H1 (cell line): Measurements from ENCODE around the gene PRCD. TPM values are rescaled to one million over a fixed set of nuclear protein-coding genes. Genes with fewer than 3 reads are reported as not detected.

ENCODE experiments used
- BACH1 ChIP-seq: IDR thresholded peaks from 2 replicates; pipeline ENCODE4 v1.6.1; 2012; ENCODE audit warnings: low read length, improper control_type of control experiment
- EP300 ChIP-seq, 2 experiments: IDR thresholded peaks; 1 replicate in 1 of 2; 2 replicates in 1 of 2; pipeline ENCODE4 v1.6.1; 2011 to 2012; ENCODE audit warnings: low read depth in 2 of 2, low read length in 2 of 2, mild to moderate bottlenecking in 2 of 2, borderline replicate concordance in 1 of 2, inconsistent platforms in 1 of 2, moderate library complexity in 1 of 2
- polyA plus RNA-seq, 7 experiments: library from polyadenylated mRNA; depleted of rRNA in 3 of 7; stranded (reverse) in 5 of 7; unstranded in 2 of 7; fragments of >200 nt in 5 of 7; fragments of 200-250 nt in 2 of 7; gene quantifications; 1 replicate in 5 of 7; 2 replicates in 1 of 7; 4 replicates in 1 of 7; pipeline versions ENCODE4 v1.2.1 to v1.2.3, GENCODE V29; 2011 to 2013; ENCODE audit warnings: missing spikeins in 2 of 7, mixed read lengths in 2 of 7
- total RNA-seq: library from RNA; stranded (reverse); fragmentation: NEBNext Ultra II Directional; extraction: Animal tissue kit (Norgen Biotek cat#: 25700); gene quantifications from 2 replicates; pipeline ENCODE4 v1.2.1, GENCODE V29; 2021
- TF ChIP-seq, protein P1 (sequence below): IDR thresholded peaks from 2 replicates; pipeline ENCODE4 v1.6.1; 2011; ENCODE audit warnings: low read depth, mild to moderate bottlenecking, low read length; ENCODE audit not compliant: insufficient read depth

PRCD gene
- total and polyA plus RNA-seq, 2 of the 8 experiments (the other 6 are each of a cell fraction or from before 2014, with no cell fraction given), result 0.77 to 2.1 TPM

- TF ChIP-seq EP300 (IDR thresholded peaks at IDR 0.05; ENCODE audit: borderline replicate concordance in 1 of 2, low read depth in 2 of 2, low read length in 2 of 2), result no peak
- TF ChIP-seq, protein P1, sequence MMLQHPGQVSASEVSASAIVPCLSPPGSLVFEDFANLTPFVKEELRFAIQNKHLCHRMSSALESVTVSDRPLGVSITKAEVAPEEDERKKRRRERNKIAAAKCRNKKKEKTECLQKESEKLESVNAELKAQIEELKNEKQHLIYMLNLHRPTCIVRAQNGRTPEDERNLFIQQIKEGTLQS, result no peak
- no peak for TF ChIP-seq BACH1
These were observed 9.7 kb downstream of the PRCD start (continued) for GRCh38 chr17:76549539-76549938.
